ENCODE data around the gene PPFIA2. TPM values are rescaled to one million over a fixed set of nuclear protein-coding genes. Genes with fewer than 3 reads are reported as not detected.

PPFIA2 gene
- total RNA-seq, 5 donors from 2014 or later (not counting 1 experiment from before 2014, with no cell fraction given) = not detected

GRCh38 chr12:81723361-81723760 lies 35.8 kb downstream of the PPFIA2 start:
- H3K4me1 Mint-ChIP-seq = no peaks in the 10 kb centered on the region
- ATAC-seq (replicated peaks in 1 of 4) (no peak), DNase-seq (no peak)
- ChIA-PET POLR2A (no interaction called here), CTCF (no interaction called here)
- H3K9me3 Mint-ChIP-seq = no peaks in the 10 kb centered on the region
- H3K4me3 Mint-ChIP-seq = no peak overlapping the region
- H3K27me3 Mint-ChIP-seq = peaks cover 2 to 5% of the 10 kb centered on the region in 2 donors
- Histone ChIP-seq H3K4me3 (ENCODE audit: control insufficient read depth in 1 of 2, extremely low read depth in 1 of 2, low read length in 1 of 2) (no peak overlapping the region), H3K9me3 (no peaks in the 10 kb centered on the region), H3K27me3 (replicated peaks in 1 of 2; ENCODE audit: control insufficient read depth in 2 of 2, extremely low read depth in 1 of 2, insufficient read depth in 2 of 2, low read length in 1 of 2) (no peaks in the 10 kb centered on the region), H3K36me3 (ENCODE audit: control insufficient read depth in 2 of 2, extremely low read depth in 1 of 2, insufficient read depth in 1 of 2, low read length in 1 of 2) (no peaks in the 10 kb centered on the region), H3K4me1 (ENCODE audit: control insufficient read depth in 1 of 2, extremely low read depth in 1 of 2, insufficient read depth in 2 of 2, low read length in 2 of 2) (no peaks in the 10 kb centered on the region), H3K27ac (ENCODE audit: low read length) (no peak overlapping the region)
- H3K36me3 Mint-ChIP-seq = no peaks in the 10 kb centered on the region
- no CpG with 5 or more reads among the region's 1 CpG for WGBS (ENCODE audit: insufficient coverage)
- H3K27ac Mint-ChIP-seq = no peak overlapping the region

- ChIA-PET CTCF (no interaction called here), POLR2A (no interaction called here)
- Histone ChIP-seq H3K9me3 (no peaks in the 10 kb centered on the region), H3K4me3 (ENCODE audit: control insufficient read depth in 1 of 2, extremely low read depth in 1 of 2, low read length in 1 of 2) (no peak overlapping the region), H3K27me3 (replicated peaks in 1 of 2; ENCODE audit: control insufficient read depth in 2 of 2, extremely low read depth in 1 of 2, insufficient read depth in 2 of 2, low read length in 1 of 2) (no peaks in the 10 kb centered on the region), H3K27ac (ENCODE audit: low read length) (no peak overlapping the region), H3K4me1 (ENCODE audit: control insufficient read depth in 1 of 2, extremely low read depth in 1 of 2, insufficient read depth in 2 of 2, low read length in 2 of 2) (no peaks in the 10 kb centered on the region), H3K36me3 (ENCODE audit: control insufficient read depth in 2 of 2, extremely low read depth in 1 of 2, insufficient read depth in 1 of 2, low read length in 1 of 2) (no peaks in the 10 kb centered on the region)
- Mint-ChIP-seq H3K36me3 (no peaks in the 10 kb centered on the region), H3K27me3 (peaks cover 2 to 5% of the 10 kb centered on the region in 2 donors), H3K4me1 (no peaks in the 10 kb centered on the region), H3K4me3 (no peak overlapping the region), H3K27ac (no peak overlapping the region), H3K9me3 (no peaks in the 10 kb centered on the region)
- ATAC-seq (replicated peaks in 1 of 4) = no peak
- no CpG with 5 or more reads among the region's 1 CpG for WGBS (ENCODE audit: insufficient coverage)
- DNase-seq = no peak
These were observed 37.1 kb downstream of the PPFIA2 start for GRCh38 chr12:81722004-81722403.

DNA sequence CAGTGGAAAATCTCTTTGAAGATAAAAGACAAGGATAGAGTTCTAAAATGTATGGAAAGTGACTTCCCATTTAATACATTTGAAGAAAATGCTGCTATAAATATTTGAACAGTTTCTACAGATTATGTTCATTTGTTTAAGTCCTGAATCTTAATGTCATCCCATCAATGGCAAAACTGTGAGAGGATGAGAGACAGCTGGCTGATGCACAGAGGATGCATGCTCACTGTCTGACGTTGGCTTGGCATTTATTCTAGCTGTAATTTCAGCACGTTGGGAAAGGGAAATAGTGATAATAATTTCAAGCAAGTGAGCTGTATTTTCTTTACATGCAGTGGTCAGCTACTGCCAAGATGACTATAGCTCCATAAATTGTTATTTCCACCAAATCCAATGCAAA lies 40.5 kb downstream of the PPFIA2 start:
- H3K27me3 Mint-ChIP-seq = no peaks in the 10 kb centered on the region

DNA sequence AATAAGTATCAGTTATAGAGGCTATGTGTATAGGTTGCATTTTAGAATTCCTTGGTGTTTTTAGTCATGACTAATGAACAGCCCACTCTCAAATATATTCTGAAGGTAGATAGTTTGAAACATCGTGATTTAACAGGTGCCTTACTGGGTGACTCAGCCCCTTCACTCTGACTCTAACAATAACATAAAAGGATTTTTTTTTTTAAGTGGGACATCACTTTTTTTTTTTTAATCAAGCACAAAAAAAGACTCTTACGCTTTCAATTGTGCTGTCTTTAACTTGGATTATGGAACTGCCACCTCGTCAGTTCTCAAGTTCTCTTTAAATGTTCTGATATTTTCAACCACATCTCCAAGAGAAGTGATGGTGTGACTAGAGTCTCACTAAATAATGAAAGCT lies 46.6 kb downstream of the PPFIA2 start:
- Mint-ChIP-seq H3K4me1 (no peaks in the 10 kb centered on the region), H3K27me3 (peaks cover 0 to 4% of the 10 kb centered on the region in 2 donors), H3K36me3 (no peaks in the 10 kb centered on the region), H3K9me3 (no peaks in the 10 kb centered on the region), H3K4me3 (no peak overlapping the region), H3K27ac (no peak overlapping the region)
- Histone ChIP-seq H3K4me1 (ENCODE audit: control insufficient read depth in 1 of 2, extremely low read depth in 1 of 2, insufficient read depth in 2 of 2, low read length in 2 of 2) (no peaks in the 10 kb centered on the region), H3K9me3 (no peaks in the 10 kb centered on the region), H3K27ac (ENCODE audit: low read length) (no peak overlapping the region), H3K36me3 (ENCODE audit: control insufficient read depth in 2 of 2, extremely low read depth in 1 of 2, insufficient read depth in 1 of 2, low read length in 1 of 2) (no peaks in the 10 kb centered on the region), H3K27me3 (replicated peaks in 1 of 2; ENCODE audit: control insufficient read depth in 2 of 2, extremely low read depth in 1 of 2, insufficient read depth in 2 of 2, low read length in 1 of 2) (no peaks in the 10 kb centered on the region), H3K4me3 (ENCODE audit: control insufficient read depth in 1 of 2, extremely low read depth in 1 of 2, low read length in 1 of 2) (no peak overlapping the region)
- ChIA-PET CTCF (no interaction called here), POLR2A (no interaction called here)
- ATAC-seq (replicated peaks in 1 of 4) = no peak
- no CpG with 5 or more reads among the region's 3 CpGs for WGBS (ENCODE audit: insufficient coverage)
- DNase-seq = no peak

More for the DNA sequence above, 40.5 kb downstream of the PPFIA2 start:
- Histone ChIP-seq H3K27me3 (replicated peaks in 1 of 2; ENCODE audit: control insufficient read depth in 2 of 2, extremely low read depth in 1 of 2, insufficient read depth in 2 of 2, low read length in 1 of 2) (no peaks in the 10 kb centered on the region), H3K4me3 (ENCODE audit: control insufficient read depth in 1 of 2, extremely low read depth in 1 of 2, low read length in 1 of 2) (no peak overlapping the region), H3K36me3 (ENCODE audit: control insufficient read depth in 2 of 2, extremely low read depth in 1 of 2, insufficient read depth in 1 of 2, low read length in 1 of 2) (no peaks in the 10 kb centered on the region), H3K27ac (ENCODE audit: low read length) (no peak overlapping the region), H3K4me1 (ENCODE audit: control insufficient read depth in 1 of 2, extremely low read depth in 1 of 2, insufficient read depth in 2 of 2, low read length in 2 of 2) (no peaks in the 10 kb centered on the region), H3K9me3 (no peaks in the 10 kb centered on the region)
- Mint-ChIP-seq H3K27ac (no peak overlapping the region), H3K9me3 (no peaks in the 10 kb centered on the region), H3K4me1 (no peaks in the 10 kb centered on the region), H3K4me3 (no peak overlapping the region), H3K36me3 (no peaks in the 10 kb centered on the region)
- ATAC-seq (replicated peaks in 1 of 4) (no peak), DNase-seq (no peak)
- no CpG with 5 or more reads among the region's 2 CpGs for WGBS (ENCODE audit: insufficient coverage)
- POLR2A ChIA-PET = interaction anchor here in 1 of 2 donors (0.6 kb wide), 1 partner anchor 25 kb away, joined by 3 read pairs; no protein-coding TSS in a partner anchor
- CTCF ChIA-PET = no interaction called here

DNA sequence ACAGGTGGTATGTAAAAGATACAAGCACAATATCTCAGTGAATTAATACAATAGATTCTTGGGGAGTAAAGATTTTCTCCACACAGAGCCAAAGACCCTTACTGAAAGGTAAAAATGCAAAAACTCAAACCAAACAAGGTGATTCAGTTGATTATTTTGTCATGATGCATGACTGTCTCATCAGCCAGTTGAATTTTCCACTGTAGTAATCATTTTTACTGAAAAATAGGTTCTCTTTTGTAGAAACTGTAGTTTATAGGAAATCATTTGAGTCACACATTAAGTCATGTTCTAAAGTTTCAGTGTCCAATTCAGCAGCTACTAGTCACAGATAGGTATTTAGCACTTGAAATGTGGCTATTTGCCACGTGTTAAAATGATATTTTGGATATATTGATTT lies 53.6 kb downstream of the PPFIA2 start:
- WGBS (ENCODE audit: insufficient coverage) = no CpG with 5 or more reads among the region's 1 CpG
- ChIA-PET POLR2A (no interaction called here), CTCF (no interaction called here)
- no peaks in the 10 kb centered on the region for H3K4me1 ChIP-seq (ENCODE audit: control insufficient read depth in 1 of 2, extremely low read depth in 1 of 2, insufficient read depth in 2 of 2, low read length in 2 of 2)
- Mint-ChIP-seq H3K4me1 (no peaks in the 10 kb centered on the region), H3K9me3 (peaks cover 0 to 2% (median 0%) of the 10 kb centered on the region in 3 donors), H3K36me3 (no peaks in the 10 kb centered on the region), H3K4me3 (no peak overlapping the region), H3K27me3 (peaks cover 0 to 5% of the 10 kb centered on the region in 2 donors), H3K27ac (no peak overlapping the region)
- H3K9me3 ChIP-seq = no peaks in the 10 kb centered on the region
- H3K27me3 ChIP-seq (replicated peaks in 1 of 2; ENCODE audit: control insufficient read depth in 2 of 2, extremely low read depth in 1 of 2, insufficient read depth in 2 of 2, low read length in 1 of 2) = no peaks in the 10 kb centered on the region
- no peaks in the 10 kb centered on the region for H3K36me3 ChIP-seq (ENCODE audit: control insufficient read depth in 2 of 2, extremely low read depth in 1 of 2, insufficient read depth in 1 of 2, low read length in 1 of 2)
- H3K27ac ChIP-seq (ENCODE audit: low read length) = no peak overlapping the region
- ATAC-seq (replicated peaks in 1 of 4) (no peak), DNase-seq (no peak)
- H3K4me3 ChIP-seq (ENCODE audit: control insufficient read depth in 1 of 2, extremely low read depth in 1 of 2, low read length in 1 of 2) = no peak overlapping the region

GRCh38 chr12:81699551-81699950 lies 59.6 kb downstream of the PPFIA2 start:
- no peaks in the 10 kb centered on the region for H3K36me3 Mint-ChIP-seq
- Histone ChIP-seq H3K27ac (ENCODE audit: low read length) (no peak overlapping the region), H3K9me3 (no peaks in the 10 kb centered on the region), H3K4me1 (ENCODE audit: control insufficient read depth in 1 of 2, extremely low read depth in 1 of 2, insufficient read depth in 2 of 2, low read length in 2 of 2) (no peaks in the 10 kb centered on the region), H3K36me3 (ENCODE audit: control insufficient read depth in 2 of 2, extremely low read depth in 1 of 2, insufficient read depth in 1 of 2, low read length in 1 of 2) (no peaks in the 10 kb centered on the region), H3K27me3 (replicated peaks in 1 of 2; ENCODE audit: control insufficient read depth in 2 of 2, extremely low read depth in 1 of 2, insufficient read depth in 2 of 2, low read length in 1 of 2) (no peaks in the 10 kb centered on the region), H3K4me3 (ENCODE audit: control insufficient read depth in 1 of 2, extremely low read depth in 1 of 2, low read length in 1 of 2) (no peak overlapping the region)
- no peak for DNase-seq
- peaks cover 0 to 5% of the 10 kb centered on the region in 2 donors for H3K27me3 Mint-ChIP-seq
- ATAC-seq (replicated peaks in 1 of 4) = no peak
- no peaks in the 10 kb centered on the region for H3K9me3 Mint-ChIP-seq
- no peak overlapping the region for H3K4me3 Mint-ChIP-seq
- no peaks in the 10 kb centered on the region for H3K4me1 Mint-ChIP-seq
- CTCF ChIA-PET = no interaction called here
- H3K27ac Mint-ChIP-seq = no peak overlapping the region
- POLR2A ChIA-PET = interaction anchor here in 1 of 2 donors (0.6 kb wide), 1 partner anchor 18 kb away, joined by 3 read pairs; no protein-coding TSS in a partner anchor

DNA sequence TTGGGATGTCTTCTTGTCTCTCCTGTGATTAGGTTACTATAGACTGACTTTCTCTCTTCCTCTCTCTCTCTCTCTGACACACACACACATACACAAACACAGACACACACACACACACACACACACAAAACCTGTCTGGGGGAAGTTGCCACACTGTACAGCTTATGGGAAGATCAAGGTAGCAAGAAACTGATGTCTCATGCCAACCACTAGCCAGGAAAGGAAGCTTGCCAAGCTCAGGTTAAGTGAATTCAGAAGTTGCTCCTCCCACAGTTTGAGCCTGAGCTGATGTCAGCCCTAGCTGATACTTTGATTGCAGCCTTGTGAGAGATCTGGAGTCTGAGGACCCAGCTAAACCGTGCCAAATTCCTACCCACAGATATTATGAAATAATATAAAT lies 67.1 kb downstream of the PPFIA2 start:
- Mint-ChIP-seq H3K4me1 (no peaks in the 10 kb centered on the region), H3K27me3 (no peaks in the 10 kb centered on the region), H3K27ac (no peak overlapping the region), H3K36me3 (no peaks in the 10 kb centered on the region), H3K9me3 (no peaks in the 10 kb centered on the region), H3K4me3 (no peak overlapping the region)
- Histone ChIP-seq H3K4me1 (ENCODE audit: control insufficient read depth in 1 of 2, extremely low read depth in 1 of 2, insufficient read depth in 2 of 2, low read length in 2 of 2) (no peaks in the 10 kb centered on the region), H3K27ac (ENCODE audit: low read length) (no peak overlapping the region), H3K4me3 (ENCODE audit: control insufficient read depth in 1 of 2, extremely low read depth in 1 of 2, low read length in 1 of 2) (no peak overlapping the region), H3K27me3 (replicated peaks in 1 of 2; ENCODE audit: control insufficient read depth in 2 of 2, extremely low read depth in 1 of 2, insufficient read depth in 2 of 2, low read length in 1 of 2) (no peaks in the 10 kb centered on the region), H3K9me3 (no peaks in the 10 kb centered on the region), H3K36me3 (ENCODE audit: control insufficient read depth in 2 of 2, extremely low read depth in 1 of 2, insufficient read depth in 1 of 2, low read length in 1 of 2) (no peaks in the 10 kb centered on the region)
- CTCF ChIA-PET = interaction anchor here in 1 of 2 donors (0.5 to 0.6 kb wide), 2 partner anchors 728 to 757 kb away, joined by 3 read pairs; no protein-coding TSS in a partner anchor
- ATAC-seq (replicated peaks in 1 of 4) (no peak), DNase-seq (no peak)
- whole genome bisulfite sequencing (ENCODE audit: insufficient coverage) = no CpG with 5 or more reads among the region's 1 CpG
- POLR2A ChIA-PET = no interaction called here
